ENCODE measurements around the gene KMT2C. TPM values are rescaled to one million over a fixed set of nuclear protein-coding genes. Genes with fewer than 3 reads are reported as not detected.

KMT2C gene
- total RNA-seq, 1 donor from 2014 or later, result 68.4 TPM

DNA sequence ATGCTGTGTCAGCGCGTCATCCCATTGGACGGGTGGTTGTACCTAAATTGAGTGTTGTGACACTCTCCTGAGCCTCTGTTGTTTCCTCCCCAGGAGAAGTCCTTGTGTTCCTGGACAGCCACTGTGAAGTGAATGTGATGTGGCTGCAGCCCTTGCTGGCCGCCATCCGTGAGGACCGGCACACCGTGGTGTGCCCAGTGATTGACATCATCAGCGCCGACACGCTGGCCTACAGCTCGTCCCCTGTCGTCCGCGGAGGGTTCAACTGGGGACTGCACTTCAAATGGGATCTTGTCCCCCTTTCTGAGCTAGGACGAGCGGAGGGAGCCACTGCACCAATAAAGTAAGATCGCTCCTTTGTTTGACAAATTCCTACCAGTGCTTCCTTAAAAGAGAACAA is 327.9 kb downstream of the KMT2C start:
- H3K4me3 Mint-ChIP-seq, result no peak overlapping the region
- peaks cover 2% of the 10 kb centered on the region for H3K4me1 Mint-ChIP-seq
- H3K9me3 Mint-ChIP-seq, result no peaks in the 10 kb centered on the region
- DNase-seq, result no peak
- H3K27me3 Mint-ChIP-seq, result no peaks in the 10 kb centered on the region
- peaks cover 30% of the 10 kb centered on the region for H3K36me3 Mint-ChIP-seq (ENCODE audit: low read depth)
- intact Hi-C loops (cut with micrococcal nuclease), result no loop called here
- no peak overlapping the region for H3K27ac Mint-ChIP-seq

DNA sequence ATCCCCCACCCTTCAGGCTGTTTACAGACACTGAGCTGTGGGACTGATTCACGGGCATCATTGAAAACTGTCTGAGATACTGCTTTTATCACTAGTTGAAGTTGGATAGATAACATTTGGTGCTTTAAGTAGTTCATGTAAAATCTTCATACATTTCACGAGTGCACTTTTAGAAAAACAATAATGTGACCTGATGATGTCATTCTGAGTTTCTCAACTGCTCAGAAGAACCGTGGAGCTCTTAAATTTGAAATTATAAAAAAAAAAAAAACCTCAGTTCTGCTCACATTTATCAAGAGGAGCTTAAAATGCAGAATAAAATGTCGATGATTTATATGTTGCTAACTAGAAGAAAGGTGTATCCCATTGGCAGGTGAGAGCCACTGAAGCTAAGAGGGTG is 328.8 kb downstream of the KMT2C start:
- H3K36me3 Mint-ChIP-seq (ENCODE audit: low read depth), result peaks cover 29% of the 10 kb centered on the region
- no peaks in the 10 kb centered on the region for H3K9me3 Mint-ChIP-seq
- no peaks in the 10 kb centered on the region for H3K27me3 Mint-ChIP-seq

GRCh38 chr7:152105205-152105604 is 330.6 kb downstream of the KMT2C start:
- H3K4me1 Mint-ChIP-seq, result peaks cover 2% of the 10 kb centered on the region
- no peak for DNase-seq
- H3K27me3 Mint-ChIP-seq, result no peaks in the 10 kb centered on the region
- H3K27ac Mint-ChIP-seq, result no peak overlapping the region
- intact Hi-C loops (cut with micrococcal nuclease), result no loop called here
- peaks cover 28% of the 10 kb centered on the region for H3K36me3 Mint-ChIP-seq (ENCODE audit: low read depth)
- no peak overlapping the region for H3K4me3 Mint-ChIP-seq
- no peaks in the 10 kb centered on the region for H3K9me3 Mint-ChIP-seq

More for the DNA sequence above, 328.8 kb downstream of the KMT2C start:
- Mint-ChIP-seq H3K27ac (no peak overlapping the region), H3K4me3 (no peak overlapping the region), H3K4me1 (peaks cover 2% of the 10 kb centered on the region)
- intact Hi-C loops (cut with micrococcal nuclease), result no loop called here
- DNase-seq, result no peak

DNA sequence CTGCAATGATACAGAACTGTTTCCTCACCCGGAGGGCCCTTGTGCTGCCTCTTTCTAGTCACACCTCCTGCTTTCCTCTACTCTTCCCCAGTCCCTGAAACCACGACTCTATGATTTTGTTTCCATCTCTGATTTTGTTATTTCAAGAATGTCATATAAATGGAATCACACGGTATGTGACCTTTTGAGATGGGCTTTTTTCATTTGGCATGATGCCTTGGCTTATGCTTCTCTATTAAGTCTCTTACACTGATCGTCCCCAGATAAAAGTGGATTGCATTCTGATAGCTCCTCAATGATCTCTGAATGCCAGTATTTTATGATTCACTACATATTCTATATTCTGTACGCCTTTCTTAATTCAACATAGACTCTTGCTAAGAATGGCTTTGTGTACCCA is 332.1 kb downstream of the KMT2C start:
- Mint-ChIP-seq H3K27ac (no peak overlapping the region), H3K4me1 (no peaks in the 10 kb centered on the region)
- intact Hi-C loops (cut with micrococcal nuclease), result no loop called here

DNA sequence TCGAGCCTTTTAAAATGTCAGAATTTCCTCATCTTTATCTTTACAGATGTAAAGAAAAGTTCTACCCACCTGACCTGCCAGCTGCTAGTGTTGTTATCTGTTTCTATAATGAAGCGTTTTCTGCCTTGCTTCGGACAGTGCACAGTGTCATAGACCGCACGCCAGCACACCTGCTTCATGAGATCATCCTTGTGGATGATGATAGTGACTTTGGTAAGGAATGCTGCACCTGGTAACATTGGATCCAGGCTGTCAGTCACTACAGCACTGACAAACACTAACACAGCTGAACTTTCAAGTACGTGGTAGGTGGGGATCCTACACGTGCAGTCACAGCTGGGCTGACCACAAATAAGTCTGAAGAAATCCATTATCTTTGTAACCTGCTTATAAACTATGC is 332.7 kb downstream of the KMT2C start:
- H3K36me3 Mint-ChIP-seq (ENCODE audit: low read depth), result peaks cover 25% of the 10 kb centered on the region
- no peaks in the 10 kb centered on the region for H3K9me3 Mint-ChIP-seq
- H3K27ac Mint-ChIP-seq, result no peak overlapping the region
- H3K4me3 Mint-ChIP-seq, result no peak overlapping the region
- no peaks in the 10 kb centered on the region for H3K4me1 Mint-ChIP-seq
- intact Hi-C loops (cut with micrococcal nuclease), result no loop called here
- H3K27me3 Mint-ChIP-seq, result no peaks in the 10 kb centered on the region
- DNase-seq, result no peak

More for the DNA sequence above, 332.1 kb downstream of the KMT2C start:
- no peaks in the 10 kb centered on the region for H3K27me3 Mint-ChIP-seq
- peaks cover 27% of the 10 kb centered on the region for H3K36me3 Mint-ChIP-seq (ENCODE audit: low read depth)
- no peak overlapping the region for H3K4me3 Mint-ChIP-seq
- no peaks in the 10 kb centered on the region for H3K9me3 Mint-ChIP-seq
- no peak for DNase-seq

DNA sequence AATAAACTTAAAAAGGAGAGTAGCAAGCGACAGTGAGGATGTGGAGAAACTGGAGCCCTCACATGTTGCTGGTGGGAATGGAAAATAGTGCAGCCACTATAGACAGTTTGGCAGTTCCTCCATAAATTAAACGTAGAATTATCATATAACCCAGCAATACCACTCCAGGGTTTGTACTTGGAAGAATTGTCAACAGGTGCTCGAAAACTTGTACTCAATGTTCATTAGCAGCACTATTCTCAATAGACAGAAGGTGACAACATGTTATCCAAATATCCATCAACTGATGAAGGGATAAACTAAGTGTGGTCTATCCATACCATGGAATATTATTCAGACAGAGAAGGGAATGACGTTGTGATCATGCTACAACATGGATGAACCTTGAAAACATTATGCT is 338.5 kb downstream of the KMT2C start:
- no peaks in the 10 kb centered on the region for H3K27me3 Mint-ChIP-seq
- H3K36me3 Mint-ChIP-seq (ENCODE audit: low read depth), result peaks cover 15% of the 10 kb centered on the region
- DNase-seq, result no peak
- H3K27ac Mint-ChIP-seq, result peak overlapping the region; percentile 29
- H3K4me1 Mint-ChIP-seq, result no peaks in the 10 kb centered on the region
- H3K4me3 Mint-ChIP-seq, result no peak overlapping the region
- no peaks in the 10 kb centered on the region for H3K9me3 Mint-ChIP-seq
- intact Hi-C loops (cut with micrococcal nuclease), result no loop called here

GRCh38 chr7:152095771-152096170 is 340.0 kb downstream of the KMT2C start:
- H3K4me3 Mint-ChIP-seq, result no peak overlapping the region
- intact Hi-C loops (cut with micrococcal nuclease), result no loop called here

GRCh38 chr7:152093717-152094116 is 342.1 kb downstream of the KMT2C start:
- Mint-ChIP-seq H3K4me1 (no peaks in the 10 kb centered on the region), H3K36me3 (ENCODE audit: low read depth) (peaks cover 13% of the 10 kb centered on the region), H3K27me3 (no peaks in the 10 kb centered on the region), H3K27ac (no peak overlapping the region), H3K4me3 (no peak overlapping the region), H3K9me3 (peaks cover 2% of the 10 kb centered on the region)
- DNase-seq, result no peak
- intact Hi-C loops (cut with micrococcal nuclease), result no loop called here

More at GRCh38 chr7:152095771-152096170, 340.0 kb downstream of the KMT2C start:
- no peak for DNase-seq
- Mint-ChIP-seq H3K27me3 (no peaks in the 10 kb centered on the region), H3K36me3 (ENCODE audit: low read depth) (peaks cover 11% of the 10 kb centered on the region), H3K27ac (no peak overlapping the region), H3K4me1 (no peaks in the 10 kb centered on the region), H3K9me3 (no peaks in the 10 kb centered on the region)

- Mint-ChIP-seq H3K27ac (no peak overlapping the region), H3K9me3 (peaks cover 12% of the 10 kb centered on the region), H3K4me1 (no peaks in the 10 kb centered on the region), H3K4me3 (no peak overlapping the region), H3K36me3 (ENCODE audit: low read depth) (peaks cover 14% of the 10 kb centered on the region), H3K27me3 (no peaks in the 10 kb centered on the region)
- intact Hi-C loops (cut with micrococcal nuclease), result no loop called here
- no peak for DNase-seq
Measured at GRCh38 chr7:152090747-152091146, 345.1 kb downstream of the KMT2C start.

GRCh38 chr7:152089183-152089582 is 346.6 kb downstream of the KMT2C start:
- H3K27me3 Mint-ChIP-seq, result no peaks in the 10 kb centered on the region
- no peak overlapping the region for H3K4me3 Mint-ChIP-seq
- H3K36me3 Mint-ChIP-seq (ENCODE audit: low read depth), result peaks cover 10% of the 10 kb centered on the region
- intact Hi-C loops (cut with micrococcal nuclease), result no loop called here
- H3K27ac Mint-ChIP-seq, result no peak overlapping the region
- peaks cover 16% of the 10 kb centered on the region for H3K9me3 Mint-ChIP-seq
- no peaks in the 10 kb centered on the region for H3K4me1 Mint-ChIP-seq
- DNase-seq, result no peak

DNA sequence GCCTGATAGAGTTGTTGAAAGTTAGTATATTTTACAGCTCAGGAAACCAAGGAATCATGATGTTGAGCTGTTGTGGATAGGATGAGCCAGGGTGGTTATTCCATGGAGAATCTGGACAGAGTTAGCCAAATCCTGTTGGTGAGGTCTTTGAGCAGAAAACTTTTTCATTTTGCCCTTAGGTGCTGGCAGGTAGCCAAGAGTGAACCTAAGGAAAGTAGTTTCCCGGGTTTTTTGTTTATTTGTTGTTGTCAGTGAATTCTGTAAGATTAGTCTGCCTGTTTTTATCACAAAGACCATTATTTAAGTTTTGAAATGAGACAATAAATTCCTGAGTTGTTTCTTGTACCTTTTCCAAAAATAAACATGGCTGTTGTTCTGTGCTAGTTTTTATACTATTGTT is 349.3 kb downstream of the KMT2C start:
- H3K27ac Mint-ChIP-seq, result no peak overlapping the region
- H3K4me1 Mint-ChIP-seq, result peaks cover 3% of the 10 kb centered on the region
- no peak for DNase-seq
- H3K36me3 Mint-ChIP-seq (ENCODE audit: low read depth), result peaks cover 7% of the 10 kb centered on the region
- no peak overlapping the region for H3K4me3 Mint-ChIP-seq
- intact Hi-C loops (cut with micrococcal nuclease), result no loop called here
- peaks cover 16% of the 10 kb centered on the region for H3K9me3 Mint-ChIP-seq
- H3K27me3 Mint-ChIP-seq, result no peaks in the 10 kb centered on the region

GRCh38 chr7:152085131-152085530 is 350.7 kb downstream of the KMT2C start:
- intact Hi-C loops (cut with micrococcal nuclease), result no loop called here
- Mint-ChIP-seq H3K27ac (no peak overlapping the region), H3K27me3 (no peaks in the 10 kb centered on the region), H3K36me3 (ENCODE audit: low read depth) (peaks cover 7% of the 10 kb centered on the region), H3K4me1 (peaks cover 3% of the 10 kb centered on the region), H3K9me3 (peaks cover 16% of the 10 kb centered on the region), H3K4me3 (no peak overlapping the region)
- no peak for DNase-seq

Other genes starting within 250 kb of the KMT2C start
- gene XRCC2, start 240.1 kb upstream of the KMT2C start, total RNA-seq, result 26.2 and 28.5 TPM in 2 replicates

Measured in activated CD4-positive, alpha-beta T cell treated with anti-CD3 and anti-CD28 coated beads, Interleukin-2, amount 10 ng/mL, durations not matched to agents 24 days and 14 days (primary cell).